Endometrial microvascular endothelial cells (primary cell): ENCODE measurements around the gene GAK. TPM values are rescaled to one million over a fixed set of nuclear protein-coding genes. Genes with fewer than 3 reads are reported as not detected.
"Not testable (repeated sequence)": the region's sequence is repeated elsewhere in the genome, so short reads cannot be mapped to it uniquely, and the experiment has no call there.

ENCODE experiments used
- in situ Hi-C: cut with HindIII; loops from 2 replicates; pipeline ENCODE4 v1.10.0; 2017; ENCODE audit warnings: low sequenced_read_pairs, low pct_unique_long_range_greater_than_20kb; ENCODE audit errors: inconsistent ontology term
- total RNA-seq: library from RNA; depleted of rRNA; stranded (reverse); fragments of >200 nt; gene quantifications from one replicate; pipeline ENCODE4 v1.2.3, GENCODE V29; 2015; ENCODE audit errors: inconsistent ontology term

The GAK gene
- 79.9 TPM for total RNA-seq

GRCh38 chr4:931960-932712, at the start of gene GAK, which contains the start of gene TMEM175:
Gene GAK, minus strand, starts transcription at chr4:932316. Its CDS starts 129 bp downstream, at chr4:932187.
Gene TMEM175, plus strand, starts transcription at chr4:932460. Its CDS starts 15,280 bp downstream, at chr4:947740.
- in situ Hi-C loops: loop anchor here (5.0 kb wide), 1 partner anchor 40 kb away; the partner anchor contains the start of gene DGKQ

GRCh38 chr4:978957-979701, 47.0 kb upstream of the GAK start:
- in situ Hi-C loops: no loop called here

GRCh38 chr4:976016-976415, 43.9 kb upstream of the GAK start:
- in situ Hi-C loops: not testable (repeated sequence)

GRCh38 chr4:974668-975067, 42.6 kb upstream of the GAK start:
- in situ Hi-C loops: loop anchor here (5.0 kb wide), 1 partner anchor 42 kb away; the partner anchor contains the start of genes GAK and TMEM175

- in situ Hi-C loops: loop anchor here (5.0 kb wide), 1 partner anchor 41 kb away; the partner anchor contains the start of genes GAK and TMEM175
These were observed 41.6 kb upstream of the GAK start, which contains the start of gene DGKQ for GRCh38 chr4:973431-974397. Gene DGKQ, minus strand, starts transcription at chr4:973569. Its CDS starts 87 bp downstream, at chr4:973482.

- in situ Hi-C loops: loop anchor here (5.0 kb wide), 1 partner anchor 41 kb away; the partner anchor contains the start of genes GAK and TMEM175
These were observed 40.7 kb upstream of the GAK start for GRCh38 chr4:972651-973424.

GRCh38 chr4:971666-972500, 39.8 kb upstream of the GAK start:
- in situ Hi-C loops: loop anchor here (5.0 kb wide), 1 partner anchor 40 kb away; the partner anchor contains the start of genes GAK and TMEM175

GRCh38 chr4:970854-971520, 38.9 kb upstream of the GAK start:
- in situ Hi-C loops: loop anchor here (5.0 kb wide), 1 partner anchor 39 kb away; the partner anchor contains the start of genes GAK and TMEM175

GRCh38 chr4:970046-970745, 38.1 kb upstream of the GAK start:
- in situ Hi-C loops: loop anchor here (5.0 kb wide), 1 partner anchor 38 kb away; the partner anchor contains the start of genes GAK and TMEM175

GRCh38 chr4:968621-969394, 36.7 kb upstream of the GAK start:
- in situ Hi-C loops: no loop called here

- in situ Hi-C loops: no loop called here
These were observed 36.1 kb upstream of the GAK start for GRCh38 chr4:968221-968620.

GRCh38 chr4:967113-968104, 35.3 kb upstream of the GAK start:
- in situ Hi-C loops: no loop called here

GRCh38 chr4:966266-967112, 34.4 kb upstream of the GAK start:
- in situ Hi-C loops: no loop called here
